A549 (cell line): ENCODE measurements around the gene MB21D2. TPM values are rescaled to one million over a fixed set of nuclear protein-coding genes. Genes with fewer than 3 reads are reported as not detected.

Experiments
- ATAC-seq, 2 experiments: fragments of 200-7000 bp in 1 of 2; fragments of >200 bp in 1 of 2; cut with Nextera tagmentation in 1 of 2; cut with Tn5 transposase in 1 of 2; 3 replicates each; pipeline versions ENCODE4 v1.8.0 to v1.9.1; 2018 to 2020; ENCODE audit warnings: mild to moderate bottlenecking in 1 of 2, moderate library complexity in 1 of 2
- CTCF ChIA-PET: fragments of 300-600 bp; sonication (Branson Sonifier 250); formaldehyde crosslinking; extraction: SDS; loops from one replicate; lab custom pipeline; 2021; ENCODE audit warnings: antibody characterized with exemption, inconsistent platforms; lab: Yijun Ruan, JAX
- POLR2A ChIA-PET: fragments of 350-600 bp; formaldehyde crosslinking; extraction: SDS; loops from one replicate; lab custom pipeline; 2021; ENCODE audit warnings: antibody characterized with exemption, inconsistent platforms; lab: Yijun Ruan, JAX
- DNase-seq, 2 experiments: peaks; one replicate each; pipeline versions ENCODE4 v3.0.0 to v3.0.0-alpha.2; 2011 to 2016; ENCODE audit warnings: low read depth in 1 of 2, low spot score in 1 of 2
- FAIRE-seq: peaks from 2 replicates; lab custom pipeline; 2011; peaks lifted over from hg19 to GRCh38; lab: Jason Lieb, UNC
- H3K27ac ChIP-seq, 2 experiments: fragments of >200 bp; sonication (Bioruptor Twin); formaldehyde crosslinking; 3 replicates each; pipeline ENCODE4 v1.5.1; 2016 to 2017
- H3K4me1 ChIP-seq: fragments of >200 bp; sonication (Bioruptor Twin); formaldehyde crosslinking; 3 replicates; pipeline ENCODE4 v1.6.1; 2016
- H3K4me2 ChIP-seq: fragments of >200 bp; sonication (Bioruptor Twin); formaldehyde crosslinking; 3 replicates; pipeline ENCODE4 v1.6.1; 2016
- H3K4me3 ChIP-seq: fragments of >200 bp; sonication (Bioruptor Twin); formaldehyde crosslinking; 3 replicates; pipeline ENCODE4 v1.5.1; 2016
- H3K9me3 ChIP-seq: fragments of >200 bp; sonication (Bioruptor Twin); formaldehyde crosslinking; 3 replicates; pipeline ENCODE4 v1.6.1; 2016
- CTCF ChIP-seq: fragments of >200 bp; sonication (Bioruptor Twin); formaldehyde crosslinking; IDR thresholded peaks from 3 replicates; pipeline ENCODE4 v1.5.1; 2016
- ELK1 ChIP-seq: fragments of 150-350 bp; IDR thresholded peaks from 2 replicates; pipeline ENCODE4 v1.6.1; 2014; ENCODE audit warnings: low read depth, mild to moderate bottlenecking, low read length
- ESRRA ChIP-seq: fragments of 150-350 bp; IDR thresholded peaks from 2 replicates; pipeline ENCODE4 v1.6.1; 2014; ENCODE audit warnings: mild to moderate bottlenecking, low read length, borderline replicate concordance
- FOXS1 ChIP-seq: fragments of 250-450 bp; sonication (Bioruptor Pico); IDR thresholded peaks from 2 replicates; pipeline ENCODE4 v1.5.0; 2020; ENCODE audit warnings: mild to moderate bottlenecking, moderate library complexity
- GATA3 ChIP-seq: IDR thresholded peaks from 2 replicates; pipeline ENCODE4 v1.6.1; 2012; ENCODE audit warnings: borderline replicate concordance
- HEYL ChIP-seq: fragments of 250-450 bp; sonication (Bioruptor Pico); IDR thresholded peaks from 2 replicates; pipeline ENCODE4 v1.8.0; 2021; ENCODE audit warnings: mild to moderate bottlenecking, moderate library complexity
- MAZ ChIP-seq: fragments of 150-350 bp; IDR thresholded peaks from 2 replicates; pipeline ENCODE4 v1.6.1; 2014; ENCODE audit warnings: antibody characterized with exemption, low read depth, low read length, borderline replicate concordance
- MYC ChIP-seq: IDR thresholded peaks from 2 replicates; pipeline ENCODE4 v1.6.1; 2012; ENCODE audit warnings: mild to moderate bottlenecking, inconsistent platforms, low read length, improper control_type of control experiment, borderline replicate concordance
- PHF8 ChIP-seq: fragments of 200-600 bp; sonication (generic); IDR thresholded peaks from 2 replicates; pipeline ENCODE4 v1.6.1; 2016; ENCODE audit warnings: low read depth, mild to moderate bottlenecking, antibody characterized with exemption, moderate library complexity, borderline replicate concordance
- POLR2A ChIP-seq: IDR thresholded peaks from 2 replicates; pipeline ENCODE4 v1.6.1; 2012; ENCODE audit warnings: mild to moderate bottlenecking, low read length
- RARB ChIP-seq: fragments of 250-450 bp; sonication (Bioruptor Pico); IDR thresholded peaks from 2 replicates; pipeline ENCODE4 v1.8.0; 2021; ENCODE audit warnings: mild to moderate bottlenecking, moderate library complexity
- RCOR1 ChIP-seq: fragments of 150-350 bp; IDR thresholded peaks from 2 replicates; pipeline ENCODE4 v1.6.1; 2014; ENCODE audit warnings: antibody characterized with exemption, low read length, low read depth
- REST ChIP-seq: fragments of 200-600 bp; sonication (generic); IDR thresholded peaks from 2 replicates; pipeline ENCODE4 v1.6.1; 2016; ENCODE audit warnings: antibody characterized with exemption, mild to moderate bottlenecking, moderate library complexity
- SMC3 ChIP-seq: fragments of >200 bp; sonication (Bioruptor Twin); formaldehyde crosslinking; IDR thresholded peaks from 3 replicates; pipeline ENCODE4 v1.6.1; 2018; ENCODE audit warnings: inconsistent platforms
- TP53 ChIP-seq: fragments of 250-450 bp; sonication (Bioruptor Pico); IDR thresholded peaks from 2 replicates; pipeline ENCODE4 v1.5.0; 2021; ENCODE audit warnings: mild to moderate bottlenecking, moderate library complexity
- USF2 ChIP-seq: fragments of 450-650 bp; IDR thresholded peaks from 2 replicates; pipeline ENCODE4 v1.6.1; 2014; ENCODE audit warnings: antibody characterized with exemption
- ZC3H11A ChIP-seq: fragments of 450-650 bp; IDR thresholded peaks from 2 replicates; pipeline ENCODE4 v1.6.1; 2014; ENCODE audit warnings: antibody characterized with exemption, mild to moderate bottlenecking
- ZFP36 ChIP-seq: fragments of 450-650 bp; IDR thresholded peaks from 2 replicates; pipeline ENCODE4 v1.6.1; 2014; ENCODE audit warnings: borderline replicate concordance; ENCODE audit not compliant: partially characterized antibody
- WGBS: methylation state at CpG from one replicate; pipeline ENCODE4 v1.1.6; 2017; ENCODE audit errors: missing lambda C conversion rate; 5-methylcytosine and 5-hydroxymethylcytosine counted together
- polyA plus RNA-seq, 4 experiments: library from polyadenylated mRNA; depleted of rRNA in 3 of 4; stranded (reverse); fragments of >200 nt; fragmentation: RNase III in 1 of 4; extraction: RNeasy Plus Mini Kit Qiagen cat#74134 plus additional on column Dnase treatment in 1 of 4; gene quantifications; 2 replicates in 3 of 4; 3 replicates in 1 of 4; pipeline ENCODE4 v1.2.3, GENCODE V29; 2011 to 2017

Gene MB21D2
- polyA plus RNA-seq, 2 of the 4 experiments (the other 2 are of a cell fraction), result 4.8 to 7.5 TPM

- ChIA-PET CTCF (interaction anchor here (0.8 kb wide), 1 partner anchor 11 kb away, joined by 3 read pairs; no protein-coding TSS in a partner anchor), POLR2A (no interaction called here)
- Histone ChIP-seq H3K4me1 (no peaks in the 10 kb centered on the region), H3K4me2 (no peak overlapping the region), H3K27ac (no peak overlapping the region), H3K9me3 (no peaks in the 10 kb centered on the region), H3K4me3 (no peak overlapping the region)
- TF ChIP-seq CTCF, result no peak
- FAIRE-seq, result no peak
- DNase-seq, result no peak
- no peak for ATAC-seq
- WGBS, result 17% methylated on average over 5 of the region's 5 CpGs
These were observed 167.5 kb downstream of the MB21D2 start for GRCh38 chr3:192750201-192750600.

GRCh38 chr3:192747746-192748145 is 169.9 kb downstream of the MB21D2 start:
- DNase-seq, result no peak
- FAIRE-seq, result no peak
- Histone ChIP-seq H3K9me3 (no peaks in the 10 kb centered on the region), H3K27ac (no peak overlapping the region), H3K4me2 (no peak overlapping the region), H3K4me3 (no peak overlapping the region), H3K4me1 (no peaks in the 10 kb centered on the region)
- CTCF ChIA-PET, result no interaction called here
- ATAC-seq, result no peak
- POLR2A ChIA-PET, result no interaction called here
- 0% methylated on average over 3 of the region's 3 CpGs for WGBS
- TF ChIP-seq HEYL (CRISPR knock-in tag) (no peak), MYC (no peak), RARB (CRISPR knock-in tag) (no peak), MAZ (no peak), USF2 (no peak), ELK1 (no peak), SMC3 (no peak), REST (no peak)

- Histone ChIP-seq H3K4me1 (no peaks in the 10 kb centered on the region), H3K9me3 (no peaks in the 10 kb centered on the region), H3K4me3 (no peak overlapping the region), H3K4me2 (no peak overlapping the region), H3K27ac (no peak overlapping the region)
- POLR2A ChIA-PET, result no interaction called here
- FAIRE-seq (no peak), DNase-seq (no peak), ATAC-seq (no peak)
- TF ChIP-seq ELK1 (no peak), ZC3H11A (no peak), POLR2A (no peak), PHF8 (no peak), GATA3 (no peak), FOXS1 (CRISPR knock-in tag) (no peak), TP53 (no peak), ESRRA (no peak), RCOR1 (no peak), USF2 (no peak), ZFP36 (no peak)
- CTCF ChIA-PET, result no interaction called here
- 0% methylated on average over 1 of the region's 1 CpG for WGBS
These were observed 170.5 kb downstream of the MB21D2 start for GRCh38 chr3:192747145-192747544.
